ENCODE data around the gene EMILIN2. TPM values are rescaled to one million over a fixed set of nuclear protein-coding genes. Genes with fewer than 3 reads are reported as not detected.

EMILIN2 gene
- total and polyA plus RNA-seq, 4 donors, result 0.58 to 4.6 (median 1.8) TPM

DNA sequence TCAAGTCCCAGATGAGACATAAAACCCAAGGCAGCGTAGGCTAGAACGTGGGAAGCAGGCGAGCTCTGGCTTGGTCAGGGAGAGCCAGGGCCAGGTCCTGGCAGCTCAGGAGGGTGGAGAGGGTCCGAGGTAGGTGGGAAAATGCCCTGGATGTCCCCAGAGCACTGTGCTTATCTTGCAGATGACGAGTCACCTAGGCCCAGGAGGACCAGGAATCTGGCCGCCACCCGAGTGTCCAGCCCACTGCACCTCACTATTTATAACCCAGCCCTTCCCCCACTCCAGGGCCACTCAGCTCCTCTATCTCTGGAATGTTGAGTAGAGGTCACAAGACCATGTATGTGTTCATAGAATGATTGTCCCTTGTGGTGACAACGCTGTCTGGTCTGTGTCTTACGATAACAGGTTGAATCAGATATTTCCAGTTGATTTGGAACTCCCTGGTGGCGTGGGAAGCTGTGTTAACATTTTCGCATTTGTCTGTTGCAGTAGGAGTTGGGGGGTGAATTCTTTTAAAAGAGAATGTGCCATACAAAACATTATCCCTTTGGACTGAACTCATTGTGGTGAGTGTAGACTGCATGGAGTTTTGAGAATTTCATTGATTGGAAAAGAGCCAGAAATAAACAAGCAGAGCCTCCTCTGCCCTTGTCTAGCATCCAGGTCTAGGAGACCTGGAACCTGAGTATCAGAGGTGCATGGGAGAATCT is 47.5 kb downstream of the EMILIN2 start (continued):
- TF ChIP-seq, protein P1, sequence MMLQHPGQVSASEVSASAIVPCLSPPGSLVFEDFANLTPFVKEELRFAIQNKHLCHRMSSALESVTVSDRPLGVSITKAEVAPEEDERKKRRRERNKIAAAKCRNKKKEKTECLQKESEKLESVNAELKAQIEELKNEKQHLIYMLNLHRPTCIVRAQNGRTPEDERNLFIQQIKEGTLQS (IDR thresholded peaks at IDR 0.05), result no peak
- no peak for TF ChIP-seq NR2F2 (IDR thresholded peaks at IDR 0.05)
- no peak for TF ChIP-seq SP1 (IDR thresholded peaks at IDR 0.05)
- no peak for TF ChIP-seq EGR1 (IDR thresholded peaks at IDR 0.05; ENCODE audit: low read depth in 2 of 2)
- no peak for TF ChIP-seq RAD21 (IDR thresholded peaks at IDR 0.05)

DNA sequence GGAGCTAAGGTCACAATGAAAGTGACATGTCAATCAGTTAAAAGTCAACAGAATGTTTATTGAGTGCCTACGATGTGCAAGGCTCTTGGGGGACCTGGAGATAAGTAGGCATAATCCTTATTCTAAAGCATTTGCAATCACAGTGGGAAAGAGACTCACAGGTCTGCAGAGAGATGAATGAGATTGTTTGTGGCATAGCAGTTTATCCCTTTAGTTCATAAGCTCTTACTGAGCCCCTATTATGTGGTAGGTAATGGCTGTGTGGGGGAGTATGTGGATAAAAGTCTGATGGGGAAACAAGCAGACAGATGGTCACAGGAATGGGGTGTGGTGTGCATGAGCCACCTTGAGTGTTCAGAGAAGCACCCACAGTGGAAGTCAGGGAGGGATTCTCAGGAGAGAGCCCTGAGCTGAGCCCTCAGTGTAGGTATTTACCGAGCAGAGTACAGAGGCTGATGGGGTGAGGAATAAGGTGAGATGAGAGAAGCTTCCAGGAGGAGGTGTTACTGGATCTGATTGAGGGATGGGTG is 48.1 kb downstream of the EMILIN2 start:
- DNase-seq (ENCODE audit: low spot score), result no peak
- no peak overlapping the region for H3K4me3 ChIP-seq (ENCODE audit: low read depth in 1 of 3, low read length in 3 of 3)
- WGBS, result 62% methylated on average over 2 of the region's 2 CpGs
- H3K27ac ChIP-seq (ENCODE audit: low read depth in 1 of 2, low read length in 2 of 2), result no peak overlapping the region
- no peak overlapping the region for H3K9ac ChIP-seq (ENCODE audit: low read depth in 1 of 2, low read length in 2 of 2)
- H3K36me3 ChIP-seq (ENCODE audit: control insufficient read depth in 4 of 4, insufficient read depth in 3 of 4, low read depth in 1 of 4, low read length in 3 of 4), result no peaks in the 10 kb centered on the region
- TF ChIP-seq FOXA2 (IDR thresholded peaks at IDR 0.05) (no peak), SP1 (IDR thresholded peaks at IDR 0.05) (no peak), HNF4G (IDR thresholded peaks at IDR 0.05) (no peak), TAF1 (conservative IDR thresholded peaks at IDR 0.05) (no peak)
- TF ChIP-seq, protein P2, sequence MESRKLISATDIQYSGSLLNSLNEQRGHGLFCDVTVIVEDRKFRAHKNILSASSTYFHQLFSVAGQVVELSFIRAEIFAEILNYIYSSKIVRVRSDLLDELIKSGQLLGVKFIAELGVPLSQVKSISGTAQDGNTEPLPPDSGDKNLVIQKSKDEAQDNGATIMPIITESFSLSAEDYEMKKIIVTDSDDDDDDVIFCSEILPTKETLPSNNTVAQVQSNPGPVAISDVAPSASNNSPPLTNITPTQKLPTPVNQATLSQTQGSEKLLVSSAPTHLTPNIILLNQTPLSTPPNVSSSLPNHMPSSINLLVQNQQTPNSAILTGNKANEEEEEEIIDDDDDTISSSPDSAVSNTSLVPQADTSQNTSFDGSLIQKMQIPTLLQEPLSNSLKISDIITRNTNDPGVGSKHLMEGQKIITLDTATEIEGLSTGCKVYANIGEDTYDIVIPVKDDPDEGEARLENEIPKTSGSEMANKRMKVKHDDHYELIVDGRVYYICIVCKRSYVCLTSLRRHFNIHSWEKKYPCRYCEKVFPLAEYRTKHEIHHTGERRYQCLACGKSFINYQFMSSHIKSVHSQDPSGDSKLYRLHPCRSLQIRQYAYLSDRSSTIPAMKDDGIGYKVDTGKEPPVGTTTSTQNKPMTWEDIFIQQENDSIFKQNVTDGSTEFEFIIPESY (IDR thresholded peaks at IDR 0.05), result no peak
- no peaks in the 10 kb centered on the region for H3K27me3 ChIP-seq (ENCODE audit: control insufficient read depth in 4 of 4, insufficient read depth in 4 of 4, low read length in 3 of 4)
- H3K4me1 ChIP-seq (ENCODE audit: control insufficient read depth in 4 of 4, insufficient read depth in 4 of 4, low read length in 3 of 4), result no peaks in the 10 kb centered on the region
- no peaks in the 10 kb centered on the region for H3K9me3 ChIP-seq (ENCODE audit: control insufficient read depth in 4 of 4, low read length in 3 of 4)

DNA sequence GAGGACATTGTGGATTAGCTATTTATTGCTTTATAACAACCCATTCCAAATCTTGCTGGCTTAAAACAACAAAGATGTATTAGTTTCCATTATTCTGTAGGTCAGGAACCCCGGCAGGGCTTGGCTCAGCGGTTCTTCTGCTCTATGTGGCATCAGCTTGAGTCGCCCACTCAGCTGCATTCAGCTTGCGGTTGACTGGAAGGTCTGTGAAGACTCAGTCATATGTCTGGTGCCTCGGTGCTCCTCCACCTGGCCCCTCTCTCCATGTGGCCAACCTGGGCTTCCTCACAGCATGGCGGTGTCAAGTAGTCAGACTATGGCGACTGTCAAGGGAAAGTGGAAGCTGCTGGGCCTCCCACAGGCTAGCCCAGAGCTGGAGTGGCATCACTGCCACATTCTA is 48.6 kb downstream of the EMILIN2 start:
- no peak for DNase-seq (ENCODE audit: low spot score)
- no peak overlapping the region for H3K27ac ChIP-seq (ENCODE audit: low read depth in 1 of 2, low read length in 2 of 2)
- 95% methylated on average over 7 of the region's 7 CpGs for WGBS
- H3K9ac ChIP-seq (ENCODE audit: low read depth in 1 of 2, low read length in 2 of 2), result no peak overlapping the region
- no peaks in the 10 kb centered on the region for H3K27me3 ChIP-seq (ENCODE audit: control insufficient read depth in 4 of 4, insufficient read depth in 4 of 4, low read length in 3 of 4)
- H3K4me3 ChIP-seq (ENCODE audit: low read depth in 1 of 3, low read length in 3 of 3), result no peak overlapping the region
- H3K9me3 ChIP-seq (ENCODE audit: control insufficient read depth in 4 of 4, low read length in 3 of 4), result no peaks in the 10 kb centered on the region
- H3K4me1 ChIP-seq (ENCODE audit: control insufficient read depth in 4 of 4, insufficient read depth in 4 of 4, low read length in 3 of 4), result no peaks in the 10 kb centered on the region
- TF ChIP-seq RXRA (IDR thresholded peaks at IDR 0.05) (no peak), FOXA1 (IDR thresholded peaks at IDR 0.05) (no peak), NR2F2 (IDR thresholded peaks at IDR 0.05) (no peak), HNF4G (IDR thresholded peaks at IDR 0.05) (no peak), SP1 (IDR thresholded peaks at IDR 0.05) (no peak), TAF1 (conservative IDR thresholded peaks at IDR 0.05) (no peak), HNF4A (conservative IDR thresholded peaks at IDR 0.05) (no peak), EGR1 (IDR thresholded peaks at IDR 0.05; ENCODE audit: low read depth in 2 of 2) (no peak), RAD21 (IDR thresholded peaks at IDR 0.05) (no peak)
- TF ChIP-seq, protein P3, sequence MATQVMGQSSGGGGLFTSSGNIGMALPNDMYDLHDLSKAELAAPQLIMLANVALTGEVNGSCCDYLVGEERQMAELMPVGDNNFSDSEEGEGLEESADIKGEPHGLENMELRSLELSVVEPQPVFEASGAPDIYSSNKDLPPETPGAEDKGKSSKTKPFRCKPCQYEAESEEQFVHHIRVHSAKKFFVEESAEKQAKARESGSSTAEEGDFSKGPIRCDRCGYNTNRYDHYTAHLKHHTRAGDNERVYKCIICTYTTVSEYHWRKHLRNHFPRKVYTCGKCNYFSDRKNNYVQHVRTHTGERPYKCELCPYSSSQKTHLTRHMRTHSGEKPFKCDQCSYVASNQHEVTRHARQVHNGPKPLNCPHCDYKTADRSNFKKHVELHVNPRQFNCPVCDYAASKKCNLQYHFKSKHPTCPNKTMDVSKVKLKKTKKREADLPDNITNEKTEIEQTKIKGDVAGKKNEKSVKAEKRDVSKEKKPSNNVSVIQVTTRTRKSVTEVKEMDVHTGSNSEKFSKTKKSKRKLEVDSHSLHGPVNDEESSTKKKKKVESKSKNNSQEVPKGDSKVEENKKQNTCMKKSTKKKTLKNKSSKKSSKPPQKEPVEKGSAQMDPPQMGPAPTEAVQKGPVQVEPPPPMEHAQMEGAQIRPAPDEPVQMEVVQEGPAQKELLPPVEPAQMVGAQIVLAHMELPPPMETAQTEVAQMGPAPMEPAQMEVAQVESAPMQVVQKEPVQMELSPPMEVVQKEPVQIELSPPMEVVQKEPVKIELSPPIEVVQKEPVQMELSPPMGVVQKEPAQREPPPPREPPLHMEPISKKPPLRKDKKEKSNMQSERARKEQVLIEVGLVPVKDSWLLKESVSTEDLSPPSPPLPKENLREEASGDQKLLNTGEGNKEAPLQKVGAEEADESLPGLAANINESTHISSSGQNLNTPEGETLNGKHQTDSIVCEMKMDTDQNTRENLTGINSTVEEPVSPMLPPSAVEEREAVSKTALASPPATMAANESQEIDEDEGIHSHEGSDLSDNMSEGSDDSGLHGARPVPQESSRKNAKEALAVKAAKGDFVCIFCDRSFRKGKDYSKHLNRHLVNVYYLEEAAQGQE (IDR thresholded peaks at IDR 0.05), result no peak
- TF ChIP-seq, protein P1 (IDR thresholded peaks at IDR 0.05), result no peak
- no peaks in the 10 kb centered on the region for H3K36me3 ChIP-seq (ENCODE audit: control insufficient read depth in 4 of 4, insufficient read depth in 3 of 4, low read depth in 1 of 4, low read length in 3 of 4)
